GM23338 (cell line): ENCODE data around the gene MYH15.

ENCODE experiments used
- CREB1 ChIP-seq: fragments of 250-450 bp; sonication (Bioruptor Pico); IDR thresholded peaks from 2 replicates; pipeline ENCODE4 v1.5.0; 2020; ENCODE audit warnings: low read depth, mild to moderate bottlenecking, moderate library complexity
- CTCF ChIP-seq, 2 experiments: fragments of 200-600 bp in 1 of 2; sonication (generic) in 1 of 2; conservative IDR thresholded peaks; 2 replicates each; pipeline versions ENCODE4 v1.5.1 to v1.6.1; 2016 to 2017; ENCODE audit warnings: antibody characterized with exemption in 2 of 2, low read depth in 2 of 2, mild to moderate bottlenecking in 2 of 2, moderate library complexity in 1 of 2
- ETS1 ChIP-seq: IDR thresholded peaks from 2 replicates; pipeline ENCODE4 v1.6.1; 2016; ENCODE audit warnings: antibody characterized with exemption
- EZH2 ChIP-seq: fragments of 200-600 bp; sonication (generic); IDR thresholded peaks from one replicate; pipeline ENCODE4 v1.8.0; 2017; ENCODE audit warnings: antibody characterized with exemption, mild to moderate bottlenecking, low read depth; ENCODE audit not compliant: unreplicated experiment
- EZH2phosphoT487 ChIP-seq: fragments of 200-600 bp; sonication (generic); IDR thresholded peaks from one replicate; pipeline ENCODE4 v1.8.1; 2018; ENCODE audit warnings: antibody characterized with exemption; ENCODE audit not compliant: unreplicated experiment
- POLR2AphosphoS5 ChIP-seq: IDR thresholded peaks from 2 replicates; pipeline ENCODE4 v1.6.1; 2016; ENCODE audit warnings: antibody characterized with exemption, low read depth
- REST ChIP-seq: IDR thresholded peaks from one replicate; pipeline ENCODE4 v1.6.1; 2018; ENCODE audit warnings: antibody characterized with exemption; ENCODE audit not compliant: unreplicated experiment
- STAT1 ChIP-seq: IDR thresholded peaks from one replicate; pipeline ENCODE4 v1.6.1; 2016; ENCODE audit warnings: antibody characterized with exemption; ENCODE audit not compliant: unreplicated experiment
- ZNF462 ChIP-seq: fragments of 250-450 bp; sonication (Bioruptor Pico); IDR thresholded peaks from 2 replicates; pipeline ENCODE4 v1.5.0; 2020; ENCODE audit warnings: mild to moderate bottlenecking, moderate library complexity

GRCh38 chr3:108473711-108474110 lies 36.7 kb downstream of the MYH15 start:
- TF ChIP-seq CTCF (conservative IDR thresholded peaks at IDR 0.05; ENCODE audit: low read depth in 2 of 2) (no peak), EZH2 (no peak), CREB1 (CRISPR knock-in tag) (no peak), ETS1 (no peak), REST (no peak), EZH2phosphoT487 (no peak), POLR2AphosphoS5 (no peak), ZNF462 (CRISPR knock-in tag) (no peak), STAT1 (no peak)
